ENCODE measurements around the gene SLC24A5.

The SLC24A5 gene

GRCh38 chr15:48144889-48145288 is 24.1 kb downstream of the SLC24A5 start:
- TF ChIP-seq RAD21 (IDR thresholded peaks at IDR 0.05; ENCODE audit: low read depth) (no peak), ZBTB7A (IDR thresholded peaks at IDR 0.05; ENCODE audit: low read depth) (no peak), CEBPB (IDR thresholded peaks at IDR 0.05) (no peak), USF1 (IDR thresholded peaks at IDR 0.05) (no peak), TCF12 (IDR thresholded peaks at IDR 0.05; ENCODE audit: low read depth) (no peak), REST (IDR thresholded peaks at IDR 0.05; ENCODE audit: low read depth) (no peak), EGR1 (IDR thresholded peaks at IDR 0.05) (no peak), CREB1 (IDR thresholded peaks at IDR 0.05; ENCODE audit: low read depth) (no peak), EP300 (IDR thresholded peaks at IDR 0.05; ENCODE audit: borderline replicate concordance) (no peak), TEAD4 (IDR thresholded peaks at IDR 0.05) (no peak), NFIC (IDR thresholded peaks at IDR 0.05) (no peak), FOXM1 (IDR thresholded peaks at IDR 0.05; ENCODE audit: borderline replicate concordance, low read depth) (no peak), TAF1 (IDR thresholded peaks at IDR 0.05; ENCODE audit: low read depth) (no peak), MAX (IDR thresholded peaks at IDR 0.05) (no peak), YY1 (IDR thresholded peaks at IDR 0.05; ENCODE audit: low read depth) (no peak)

DNA sequence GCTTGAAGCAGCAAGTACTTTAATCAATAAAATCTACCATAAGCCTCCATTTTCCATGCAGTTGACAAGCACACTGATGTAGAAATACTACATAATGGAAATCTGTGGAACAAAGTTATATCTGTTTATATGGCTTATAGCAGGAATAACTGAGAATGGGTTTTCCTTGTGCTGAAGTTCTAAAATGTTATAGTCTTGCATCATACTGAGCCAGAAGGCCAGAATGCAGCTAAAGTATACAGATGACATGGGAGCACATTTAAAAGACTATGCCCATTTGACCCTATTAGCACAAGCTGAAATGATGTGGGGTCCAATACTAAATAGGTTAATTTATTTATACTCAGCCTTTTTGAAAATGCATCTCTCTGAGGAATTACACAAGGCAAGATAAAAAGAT is 25.1 kb downstream of the SLC24A5 start:
- TF ChIP-seq TEAD4 (IDR thresholded peaks at IDR 0.05) (no peak), TCF12 (IDR thresholded peaks at IDR 0.05; ENCODE audit: low read depth) (no peak), RAD21 (IDR thresholded peaks at IDR 0.05; ENCODE audit: low read depth) (no peak), EGR1 (IDR thresholded peaks at IDR 0.05) (no peak), YY1 (IDR thresholded peaks at IDR 0.05; ENCODE audit: low read depth) (no peak), EP300 (IDR thresholded peaks at IDR 0.05; ENCODE audit: borderline replicate concordance) (no peak), FOXM1 (IDR thresholded peaks at IDR 0.05; ENCODE audit: borderline replicate concordance, low read depth) (no peak), MAX (IDR thresholded peaks at IDR 0.05) (no peak), NFIC (IDR thresholded peaks at IDR 0.05) (no peak), TAF1 (IDR thresholded peaks at IDR 0.05; ENCODE audit: low read depth) (no peak), REST (IDR thresholded peaks at IDR 0.05; ENCODE audit: low read depth) (no peak)

GRCh38 chr15:48147358-48147757 is 26.6 kb downstream of the SLC24A5 start:
- TF ChIP-seq CEBPB (IDR thresholded peaks at IDR 0.05): no peak
- no peak for TF ChIP-seq TAF1 (IDR thresholded peaks at IDR 0.05; ENCODE audit: low read depth)
- no peak for TF ChIP-seq YY1 (IDR thresholded peaks at IDR 0.05; ENCODE audit: low read depth)
- TF ChIP-seq MAX (IDR thresholded peaks at IDR 0.05): no peak
- TF ChIP-seq USF1 (IDR thresholded peaks at IDR 0.05): no peak
- TF ChIP-seq TEAD4 (IDR thresholded peaks at IDR 0.05): no peak
- TF ChIP-seq FOXM1 (IDR thresholded peaks at IDR 0.05; ENCODE audit: borderline replicate concordance, low read depth): no peak
- TF ChIP-seq ZBTB7A (IDR thresholded peaks at IDR 0.05; ENCODE audit: low read depth): no peak

DNA sequence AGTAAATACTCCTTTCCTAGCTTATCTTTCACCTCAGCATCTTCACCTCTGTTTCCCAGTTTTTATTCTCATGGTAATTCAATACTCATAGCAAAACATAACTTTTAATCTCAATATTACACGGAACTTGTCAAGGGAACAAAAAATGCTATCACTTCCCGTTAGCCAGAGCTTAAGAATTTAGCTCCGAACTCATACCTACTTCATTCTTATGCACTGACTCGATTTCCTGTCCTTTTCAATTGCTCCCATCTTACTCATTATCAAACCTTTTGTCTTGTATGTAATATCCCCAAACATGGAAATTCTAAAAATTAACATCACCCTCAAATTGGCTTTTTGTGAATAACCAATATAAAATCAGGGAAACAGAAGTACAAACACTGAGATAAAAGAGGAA is 29.1 kb downstream of the SLC24A5 start:
- TF ChIP-seq FOXM1 (IDR thresholded peaks at IDR 0.05; ENCODE audit: borderline replicate concordance, low read depth) (no peak), EP300 (IDR thresholded peaks at IDR 0.05; ENCODE audit: borderline replicate concordance) (no peak), YY1 (IDR thresholded peaks at IDR 0.05; ENCODE audit: low read depth) (no peak), REST (IDR thresholded peaks at IDR 0.05; ENCODE audit: low read depth) (no peak), TCF12 (IDR thresholded peaks at IDR 0.05; ENCODE audit: low read depth) (no peak), USF1 (IDR thresholded peaks at IDR 0.05) (no peak), NFIC (IDR thresholded peaks at IDR 0.05) (no peak), TAF1 (IDR thresholded peaks at IDR 0.05; ENCODE audit: low read depth) (no peak), CEBPB (IDR thresholded peaks at IDR 0.05) (no peak), EGR1 (IDR thresholded peaks at IDR 0.05) (no peak)

All from Ishikawa (cell line).